ENCODE measurements around the gene SPTBN5. TPM values are rescaled to one million over a fixed set of nuclear protein-coding genes. Genes with fewer than 3 reads are reported as not detected.

The SPTBN5 gene
- total and polyA plus RNA-seq, 2 donors (not counting 1 experiment from before 2014, with no cell fraction given): 0.55 to 1.4 TPM

- TF ChIP-seq EZH2 (IDR thresholded peaks at IDR 0.05; ENCODE audit: borderline replicate concordance, insufficient read depth, low read depth, low read length, poor library complexity, severe bottlenecking) (no peak), CTCF (IDR thresholded peaks at IDR 0.05) (no peak)
- no peak overlapping the region for H3K4me3 ChIP-seq (ENCODE audit: control extremely low read depth in 1 of 5, extremely low read depth in 1 of 5, insufficient read depth in 1 of 5, low read depth in 2 of 5, low read length in 4 of 5)
- POLR2A ChIA-PET: no interaction called here
- Mint-ChIP-seq H3K9me3 (ENCODE audit: insufficient read depth) (no peaks in the 10 kb centered on the region), H3K27me3 (peaks cover 7% of the 10 kb centered on the region), H3K4me1 (no peaks in the 10 kb centered on the region), H3K27ac (no peak overlapping the region), H3K4me3 (no peak overlapping the region)
- H4K20me1 ChIP-seq (ENCODE audit: control insufficient read depth, insufficient read depth, low read length, poor library complexity, severe bottlenecking): no peaks in the 10 kb centered on the region
- H3K36me3 ChIP-seq (replicated peaks in 1 of 2; ENCODE audit: control extremely low read depth in 1 of 2, control insufficient read depth in 1 of 2, extremely low read depth in 1 of 2, insufficient read depth in 2 of 2, low read length in 1 of 2): no peaks in the 10 kb centered on the region
- intact Hi-C loops (cut with micrococcal nuclease): no loop called here
- H2AFZ ChIP-seq (ENCODE audit: insufficient read depth, low read depth, low read length, poor library complexity, severe bottlenecking): no peak overlapping the region
- H3K27me3 ChIP-seq (replicated peaks in 1 of 4; ENCODE audit: control extremely low read depth in 1 of 4, control insufficient read depth in 3 of 4, insufficient read depth in 4 of 4, low read length in 3 of 4): peaks cover 0 to 4% (median 0%) of the 10 kb centered on the region in 4 experiments
- no peaks in the 10 kb centered on the region for H3K9me3 ChIP-seq (ENCODE audit: control extremely low read depth in 1 of 3, control insufficient read depth in 2 of 3, insufficient read depth in 1 of 3, low read length in 2 of 3)
- ATAC-seq (ENCODE audit: low read depth) (no peak), DNase-seq (no peak)
- no peak overlapping the region for H3K27ac ChIP-seq (ENCODE audit: low read length in 2 of 2)
- no peaks in the 10 kb centered on the region for H3K4me1 ChIP-seq (ENCODE audit: control insufficient read depth in 2 of 2, insufficient read depth in 2 of 2, low read length in 2 of 2)
- no peaks in the 10 kb centered on the region for H3K79me2 ChIP-seq (ENCODE audit: control insufficient read depth, insufficient read depth, low read length)
- CTCF ChIA-PET: no interaction called here
- no peak overlapping the region for H3K4me2 ChIP-seq (replicated peaks; ENCODE audit: low read depth, low read length, poor library complexity, severe bottlenecking)
- no peak overlapping the region for H3K9ac ChIP-seq (ENCODE audit: low read length)
- 93% methylated on average over 42 of the region's 42 CpGs for WGBS (ENCODE audit: insufficient coverage)
These were observed 23.8 kb downstream of the SPTBN5 start for GRCh38 chr15:41869770-41870688.

- POLR2A ChIA-PET: no interaction called here
- H3K4me1 Mint-ChIP-seq: no peaks in the 10 kb centered on the region
- no peak overlapping the region for H3K27ac ChIP-seq (ENCODE audit: low read length in 2 of 2)
These were observed 25.5 kb downstream of the SPTBN5 start for GRCh38 chr15:41868321-41868720.

More at GRCh38 chr15:41868321-41868720, 25.5 kb downstream of the SPTBN5 start:
- no peak overlapping the region for H3K4me3 Mint-ChIP-seq
- Histone ChIP-seq H3K36me3 (replicated peaks in 1 of 2; ENCODE audit: control extremely low read depth in 1 of 2, control insufficient read depth in 1 of 2, extremely low read depth in 1 of 2, insufficient read depth in 2 of 2, low read length in 1 of 2) (no peaks in the 10 kb centered on the region), H3K4me1 (ENCODE audit: control insufficient read depth in 2 of 2, insufficient read depth in 2 of 2, low read length in 2 of 2) (no peaks in the 10 kb centered on the region), H3K9me3 (ENCODE audit: control extremely low read depth in 1 of 3, control insufficient read depth in 2 of 3, insufficient read depth in 1 of 3, low read length in 2 of 3) (no peaks in the 10 kb centered on the region), H3K27me3 (replicated peaks in 1 of 4; ENCODE audit: control extremely low read depth in 1 of 4, control insufficient read depth in 3 of 4, insufficient read depth in 4 of 4, low read length in 3 of 4) (peaks cover 0 to 2% (median 0%) of the 10 kb centered on the region in 4 experiments), H3K79me2 (ENCODE audit: control insufficient read depth, insufficient read depth, low read length) (no peaks in the 10 kb centered on the region), H3K4me3 (ENCODE audit: control extremely low read depth in 1 of 5, extremely low read depth in 1 of 5, insufficient read depth in 1 of 5, low read depth in 2 of 5, low read length in 4 of 5) (no peak overlapping the region), H2AFZ (ENCODE audit: insufficient read depth, low read depth, low read length, poor library complexity, severe bottlenecking) (no peak overlapping the region), H3K4me2 (replicated peaks; ENCODE audit: low read depth, low read length, poor library complexity, severe bottlenecking) (no peak overlapping the region), H3K9ac (ENCODE audit: low read length) (no peak overlapping the region), H4K20me1 (ENCODE audit: control insufficient read depth, insufficient read depth, low read length, poor library complexity, severe bottlenecking) (no peaks in the 10 kb centered on the region)
- no peak overlapping the region for H3K27ac Mint-ChIP-seq
- no peak for ATAC-seq (ENCODE audit: low read depth)
- no peak for DNase-seq
- 98% methylated on average over 15 of the region's 15 CpGs for WGBS (ENCODE audit: insufficient coverage)
- no peaks in the 10 kb centered on the region for H3K9me3 Mint-ChIP-seq (ENCODE audit: insufficient read depth)
- CTCF ChIA-PET: interaction anchor here (1.3 kb wide), 1 partner anchor 36 kb away, joined by 3 read pairs; no protein-coding TSS in a partner anchor
- intact Hi-C loops (cut with micrococcal nuclease): no loop called here
- H3K27me3 Mint-ChIP-seq: peaks cover 7% of the 10 kb centered on the region
- TF ChIP-seq EZH2 (IDR thresholded peaks at IDR 0.05; ENCODE audit: borderline replicate concordance, insufficient read depth, low read depth, low read length, poor library complexity, severe bottlenecking) (no peak), CTCF (IDR thresholded peaks at IDR 0.05) (no peak)

Measured in B cell (primary cell).